GM18867 (cell line): ENCODE results near the gene TTLL13.

Experiments
- ATAC-seq: cut with Tn5 transposase; IDR thresholded peaks from one replicate; pipeline ENCODE4 v1.9.1; 2021; ENCODE audit warnings: mild to moderate bottlenecking, moderate library complexity; ENCODE audit not compliant: unreplicated experiment

The TTLL13 gene

GRCh38 chr15:90307661-90308060, 58.3 kb downstream of the TTLL13 start:
- ATAC-seq, result no peak

- no peak for ATAC-seq
Measured at GRCh38 chr15:90309020-90309419, 59.7 kb downstream of the TTLL13 start.
